Stomach (tissue), 9 donors: ENCODE measurements around the gene SCN8A. TPM values are rescaled to one million over a fixed set of nuclear protein-coding genes. Genes with fewer than 3 reads are reported as not detected.

ENCODE experiments used
- DNase-seq, 2 donors: peaks; one replicate each; pipeline versions ENCODE4 v3.0.0 to v3.0.0-alpha.2; 2013 to 2019
- H3K27ac ChIP-seq, 5 donors: fragments of 200-600 bp in 4 of 5; sonication (generic) in 4 of 5; one replicate each; pipeline ENCODE4 v1.5.1; 2013 to 2019; ENCODE audit warnings: mild to moderate bottlenecking in 1 of 5, moderate library complexity in 1 of 5
- H3K27me3 ChIP-seq, 3 donors: fragments of 200-600 bp; sonication (generic); one replicate each; pipeline ENCODE4 v1.5.1; 2017 to 2019; ENCODE audit warnings: mixed run types in 1 of 3
- H3K36me3 ChIP-seq, 4 donors: fragments of 200-600 bp; sonication (generic); 1 replicate in 3 of 4; 2 replicates in 1 of 4; pipeline ENCODE4 v1.5.1; 2016 to 2019
- H3K4me1 ChIP-seq, 4 donors: fragments of 200-600 bp; sonication (generic); one replicate each; pipeline ENCODE4 v1.5.1; 2016 to 2019
- H3K4me3 ChIP-seq, 4 donors: fragments of 200-600 bp; sonication (generic) in 3 of 4; one replicate each; pipeline ENCODE4 v1.5.1; 2016 to 2019; ENCODE audit warnings: mild to moderate bottlenecking in 1 of 4
- H3K9me3 ChIP-seq, 4 donors: fragments of 200-600 bp; sonication (generic); one replicate each; pipeline ENCODE4 v1.5.1; 2016 to 2019
- EP300 ChIP-seq: sonication (generic); formaldehyde crosslinking; IDR thresholded peaks from one replicate; pipeline ENCODE4 v1.6.1; 2017; ENCODE audit warnings: antibody characterized with exemption
- POLR2A ChIP-seq, 4 donors: fragments of 450-650 bp; IDR thresholded peaks; one replicate each; pipeline ENCODE4 v1.6.1; 2016; ENCODE audit warnings: antibody characterized with exemption in 4 of 4, control low read depth in 2 of 4, mild to moderate bottlenecking in 1 of 4, moderate library complexity in 1 of 4
- POLR2AphosphoS5 ChIP-seq, 3 donors: sonication (generic); formaldehyde crosslinking; IDR thresholded peaks; one replicate each; pipeline ENCODE4 v1.6.1; 2016; ENCODE audit warnings: antibody characterized with exemption in 3 of 3
- WGBS, 5 donors: extraction: QIAGEN DNeasy Blood & Tissue Kit in 3 of 5; methylation state at CpG; one replicate each; pipeline versions ENCODE4 v1.1.5 to v1.1.7; 2013 to 2018; 5-methylcytosine and 5-hydroxymethylcytosine counted together
- intact Hi-C: fragments of 100-400 bp; cut with DNase I; formaldehyde crosslinking; loops from one replicate; pipeline ENCODE4 v1.15.1; 2023; ENCODE audit warnings: low total_unique reads
- polyA plus RNA-seq, 3 donors: library from polyadenylated mRNA; stranded (reverse); fragments of 200-250 nt; gene quantifications; one replicate each; pipeline ENCODE4 v1.2.3, GENCODE V29; 2013
- total RNA-seq, 5 donors: library from RNA; depleted of rRNA; stranded (reverse); fragments of >200 nt; gene quantifications; one replicate each; pipeline versions ENCODE4 v1.1.0 to v1.2.3, GENCODE V29; 2014 to 2016
- TF ChIP-seq, protein P1 (sequence below), 7 experiments: fragments of 450-650 bp in 4 of 7; fragments of 200-600 bp in 3 of 7; sonication (generic) in 3 of 7; IDR thresholded peaks; one replicate each; pipeline ENCODE4 v1.5.1; 2016 to 2019; ENCODE audit warnings: antibody characterized with exemption in 7 of 7, control low read depth in 2 of 7, mild to moderate bottlenecking in 1 of 7
- donor health status: healthy with polysubstance abuse.
- donor health status: Bipolar disorder and iron deficiency.
- donor health status: healthy.

The SCN8A gene
- total and polyA plus RNA-seq, 8 donors, result 0.08 to 19.6 (median 1.2) TPM

DNA sequence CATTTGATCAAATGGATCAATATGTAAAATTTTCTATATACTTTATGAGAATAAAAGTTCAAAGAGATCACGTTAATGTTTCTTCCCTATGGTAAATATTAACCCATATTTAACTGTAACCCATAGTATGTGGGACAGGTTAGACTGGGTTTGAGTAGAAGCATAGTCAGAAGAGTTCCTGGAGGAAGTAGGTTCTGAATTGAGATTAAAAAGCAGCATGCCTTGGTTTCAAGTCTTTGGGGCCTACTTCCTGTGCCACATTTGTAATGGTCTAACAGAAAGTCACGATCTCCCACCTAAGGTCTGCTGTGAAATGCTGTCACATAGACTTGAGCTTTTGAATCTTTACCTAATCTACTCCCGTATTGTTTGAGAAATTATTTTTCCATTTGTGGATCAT lies 193.7 kb downstream of the SCN8A start:
- DNase-seq, result peak in 1 of 2 donors; percentile 22
- peaks cover 0 to 13% (median 0%) of the 10 kb centered on the region in 3 donors for H3K27me3 ChIP-seq
- H3K36me3 ChIP-seq, result no peaks in the 10 kb centered on the region
- H3K4me1 ChIP-seq, result no peaks in the 10 kb centered on the region
- no peaks in the 10 kb centered on the region for H3K9me3 ChIP-seq
- 65 to 73% (median 70%) methylated on average over 3 of the region's 3 CpGs for WGBS, 5 donors
- TF ChIP-seq POLR2A (IDR thresholded peaks at IDR 0.05) (no peak), EP300 (no peak), POLR2AphosphoS5 (IDR thresholded peaks at IDR 0.05) (no peak)
- TF ChIP-seq, protein P1, sequence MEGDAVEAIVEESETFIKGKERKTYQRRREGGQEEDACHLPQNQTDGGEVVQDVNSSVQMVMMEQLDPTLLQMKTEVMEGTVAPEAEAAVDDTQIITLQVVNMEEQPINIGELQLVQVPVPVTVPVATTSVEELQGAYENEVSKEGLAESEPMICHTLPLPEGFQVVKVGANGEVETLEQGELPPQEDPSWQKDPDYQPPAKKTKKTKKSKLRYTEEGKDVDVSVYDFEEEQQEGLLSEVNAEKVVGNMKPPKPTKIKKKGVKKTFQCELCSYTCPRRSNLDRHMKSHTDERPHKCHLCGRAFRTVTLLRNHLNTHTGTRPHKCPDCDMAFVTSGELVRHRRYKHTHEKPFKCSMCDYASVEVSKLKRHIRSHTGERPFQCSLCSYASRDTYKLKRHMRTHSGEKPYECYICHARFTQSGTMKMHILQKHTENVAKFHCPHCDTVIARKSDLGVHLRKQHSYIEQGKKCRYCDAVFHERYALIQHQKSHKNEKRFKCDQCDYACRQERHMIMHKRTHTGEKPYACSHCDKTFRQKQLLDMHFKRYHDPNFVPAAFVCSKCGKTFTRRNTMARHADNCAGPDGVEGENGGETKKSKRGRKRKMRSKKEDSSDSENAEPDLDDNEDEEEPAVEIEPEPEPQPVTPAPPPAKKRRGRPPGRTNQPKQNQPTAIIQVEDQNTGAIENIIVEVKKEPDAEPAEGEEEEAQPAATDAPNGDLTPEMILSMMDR (IDR thresholded peaks at IDR 0.05), result no peak
- no peak overlapping the region for H3K4me3 ChIP-seq
- intact Hi-C loops, result no loop called here
- H3K27ac ChIP-seq, result no peak overlapping the region

DNA sequence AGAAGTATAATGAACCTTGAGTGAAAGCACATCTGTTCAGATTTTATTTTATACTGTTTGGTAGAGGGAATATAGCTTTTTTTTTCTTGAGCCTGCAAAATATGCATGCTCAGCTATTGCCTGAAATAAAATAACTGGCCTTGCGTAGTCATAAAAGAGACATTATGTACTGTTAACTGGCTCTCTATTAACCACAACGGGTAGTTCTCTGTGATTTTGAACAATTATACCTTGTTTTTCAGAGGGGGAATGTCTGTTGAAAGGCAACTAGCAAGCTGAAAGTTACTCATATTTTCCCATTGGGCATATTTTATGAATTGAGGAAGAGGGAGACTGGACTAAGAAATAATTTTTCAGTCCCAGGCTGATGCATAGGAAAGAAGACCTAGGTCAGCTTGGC lies 194.9 kb downstream of the SCN8A start:
- H3K27ac ChIP-seq, result no peak overlapping the region
- TF ChIP-seq EP300, result no peak
- TF ChIP-seq, protein P1 (IDR thresholded peaks at IDR 0.05), result no peak
- TF ChIP-seq POLR2AphosphoS5 (IDR thresholded peaks at IDR 0.05), result no peak
- TF ChIP-seq POLR2A (IDR thresholded peaks at IDR 0.05), result no peak
- intact Hi-C loops, result no loop called here
- 86 to 93% (median 88%) methylated on average over 2 of the region's 2 CpGs for WGBS, 5 donors
- no peak overlapping the region for H3K4me3 ChIP-seq
- no peaks in the 10 kb centered on the region for H3K4me1 ChIP-seq
- no peak for DNase-seq
- H3K27me3 ChIP-seq, result peaks cover 0 to 9% (median 0%) of the 10 kb centered on the region in 3 donors
- H3K36me3 ChIP-seq, result no peaks in the 10 kb centered on the region
- no peaks in the 10 kb centered on the region for H3K9me3 ChIP-seq

DNA sequence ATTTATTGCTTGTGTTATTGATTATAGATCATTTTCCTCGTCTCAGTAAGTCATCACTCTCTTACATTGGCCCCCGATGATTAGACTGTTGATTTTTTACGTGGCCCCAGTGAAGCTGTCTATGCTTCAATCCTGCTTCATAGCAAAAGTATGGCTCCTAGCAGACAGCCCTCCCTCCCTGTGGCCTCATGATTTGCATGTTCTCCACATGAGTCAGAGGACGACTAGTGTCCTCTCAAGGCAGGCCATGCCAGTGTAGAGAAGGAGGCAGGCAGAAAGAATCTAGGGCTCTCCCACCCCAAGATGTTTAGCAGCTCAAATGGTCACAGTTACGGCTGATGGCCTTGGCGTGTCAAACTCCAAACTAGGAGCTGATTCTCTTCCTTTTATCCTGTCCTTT lies 197.8 kb downstream of the SCN8A start:
- Histone ChIP-seq H3K27ac (no peak overlapping the region), H3K36me3 (no peaks in the 10 kb centered on the region), H3K4me3 (no peak overlapping the region), H3K9me3 (no peaks in the 10 kb centered on the region), H3K27me3 (no peaks in the 10 kb centered on the region), H3K4me1 (no peaks in the 10 kb centered on the region)
- DNase-seq, result no peak
- WGBS, 5 donors, result 84 to 88% (median 85%) methylated on average over 6 of the region's 6 CpGs
- intact Hi-C loops, result no loop called here
- no peak for TF ChIP-seq EP300
- TF ChIP-seq, protein P1 (IDR thresholded peaks at IDR 0.05), result no peak
- TF ChIP-seq POLR2A (IDR thresholded peaks at IDR 0.05), result no peak
- no peak for TF ChIP-seq POLR2AphosphoS5 (IDR thresholded peaks at IDR 0.05)

DNA sequence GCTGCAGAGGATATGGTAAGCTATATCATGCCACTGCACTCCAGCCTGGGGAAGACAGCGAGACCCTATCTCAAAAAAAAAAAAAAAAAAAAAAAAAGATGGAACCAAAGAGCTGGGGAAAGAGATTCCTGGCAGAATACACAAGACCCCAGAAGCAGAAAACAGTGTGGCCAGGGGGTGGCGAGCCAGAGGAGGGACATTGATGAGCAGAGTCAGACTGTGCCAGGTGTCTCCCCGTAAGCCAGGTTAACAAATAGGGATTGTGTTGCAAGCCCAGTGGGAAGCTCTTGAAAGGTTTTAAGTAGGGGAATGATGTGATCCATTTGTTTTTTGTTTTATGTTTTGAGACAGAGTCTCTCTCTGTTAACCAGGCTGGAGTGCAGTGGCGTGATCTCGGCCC lies 201.4 kb downstream of the SCN8A start:
- Histone ChIP-seq H3K27me3 (no peaks in the 10 kb centered on the region), H3K4me1 (no peaks in the 10 kb centered on the region), H3K9me3 (no peaks in the 10 kb centered on the region), H3K36me3 (no peaks in the 10 kb centered on the region), H3K4me3 (no peak overlapping the region), H3K27ac (no peak overlapping the region)
- no peak for DNase-seq
- TF ChIP-seq POLR2A (IDR thresholded peaks at IDR 0.05) (no peak), POLR2AphosphoS5 (IDR thresholded peaks at IDR 0.05) (no peak), EP300 (no peak)
- TF ChIP-seq, protein P1 (IDR thresholded peaks at IDR 0.05), result no peak
- intact Hi-C loops, result no loop called here
- 92 to 98% (median 97%) methylated on average over 5 of the region's 5 CpGs for WGBS, 5 donors
